A549 (cell line): Measurements from ENCODE around the gene NGEF. TPM values are rescaled to one million over a fixed set of nuclear protein-coding genes. Genes with fewer than 3 reads are reported as not detected.

Experiments
- ATAC-seq, 2 experiments: fragments of 200-7000 bp in 1 of 2; fragments of >200 bp in 1 of 2; cut with Nextera tagmentation in 1 of 2; cut with Tn5 transposase in 1 of 2; 3 replicates each; pipeline versions ENCODE4 v1.8.0 to v1.9.1; 2018 to 2020; ENCODE audit warnings: mild to moderate bottlenecking in 1 of 2, moderate library complexity in 1 of 2
- CTCF ChIA-PET: fragments of 300-600 bp; sonication (Branson Sonifier 250); formaldehyde crosslinking; extraction: SDS; loops from one replicate; lab custom pipeline; 2021; ENCODE audit warnings: antibody characterized with exemption, inconsistent platforms; lab: Yijun Ruan, JAX
- POLR2A ChIA-PET: fragments of 350-600 bp; formaldehyde crosslinking; extraction: SDS; loops from one replicate; lab custom pipeline; 2021; ENCODE audit warnings: antibody characterized with exemption, inconsistent platforms; lab: Yijun Ruan, JAX
- DNase-seq, 2 experiments: peaks; one replicate each; pipeline versions ENCODE4 v3.0.0 to v3.0.0-alpha.2; 2011 to 2016; ENCODE audit warnings: low read depth in 1 of 2, low spot score in 1 of 2
- FAIRE-seq: peaks from 2 replicates; lab custom pipeline; 2011; peaks lifted over from hg19 to GRCh38; lab: Jason Lieb, UNC
- H3K27ac ChIP-seq, 2 experiments: fragments of >200 bp; sonication (Bioruptor Twin); formaldehyde crosslinking; 3 replicates each; pipeline ENCODE4 v1.5.1; 2016 to 2017
- H3K4me1 ChIP-seq: fragments of >200 bp; sonication (Bioruptor Twin); formaldehyde crosslinking; 3 replicates; pipeline ENCODE4 v1.6.1; 2016
- H3K4me2 ChIP-seq: fragments of >200 bp; sonication (Bioruptor Twin); formaldehyde crosslinking; 3 replicates; pipeline ENCODE4 v1.6.1; 2016
- H3K4me3 ChIP-seq: fragments of >200 bp; sonication (Bioruptor Twin); formaldehyde crosslinking; 3 replicates; pipeline ENCODE4 v1.5.1; 2016
- H3K9me3 ChIP-seq: fragments of >200 bp; sonication (Bioruptor Twin); formaldehyde crosslinking; 3 replicates; pipeline ENCODE4 v1.6.1; 2016
- BCL3 ChIP-seq: fragments of >200 bp; sonication (Bioruptor Twin); formaldehyde crosslinking; IDR thresholded peaks from 3 replicates; pipeline ENCODE4 v1.6.1; 2016
- CBX2 ChIP-seq: fragments of 200-600 bp; sonication (generic); IDR thresholded peaks from 2 replicates; pipeline ENCODE4 v1.6.1; 2016; ENCODE audit warnings: low read depth, mild to moderate bottlenecking, borderline replicate concordance
- CBX8 ChIP-seq: fragments of 200-600 bp; sonication (generic); IDR thresholded peaks from 2 replicates; pipeline ENCODE4 v1.6.1; 2016
- CEBPB ChIP-seq, 2 experiments: fragments of >200 bp in 1 of 2; sonication (Bioruptor Twin) in 1 of 2; formaldehyde crosslinking in 1 of 2; IDR thresholded peaks; 2 replicates each; pipeline ENCODE4 v1.6.1; 2012 to 2016
- CHD4 ChIP-seq: fragments of 200-600 bp; sonication (generic); IDR thresholded peaks from 2 replicates; pipeline ENCODE4 v1.6.1; 2016; ENCODE audit warnings: antibody characterized with exemption, mild to moderate bottlenecking, borderline replicate concordance
- CTCF ChIP-seq: fragments of >200 bp; sonication (Bioruptor Twin); formaldehyde crosslinking; IDR thresholded peaks from 3 replicates; pipeline ENCODE4 v1.5.1; 2016
- EHF ChIP-seq: fragments of 250-450 bp; sonication (Bioruptor Pico); IDR thresholded peaks from 2 replicates; pipeline ENCODE4 v1.5.0; 2020; ENCODE audit warnings: mild to moderate bottlenecking
- EHMT2 ChIP-seq: fragments of 200-600 bp; sonication (generic); IDR thresholded peaks from 2 replicates; pipeline ENCODE4 v1.6.1; 2016; ENCODE audit warnings: antibody characterized with exemption, low read depth, mild to moderate bottlenecking, moderate library complexity
- ELK1 ChIP-seq: fragments of 150-350 bp; IDR thresholded peaks from 2 replicates; pipeline ENCODE4 v1.6.1; 2014; ENCODE audit warnings: low read depth, mild to moderate bottlenecking, low read length
- EP300 ChIP-seq, 2 experiments: fragments of >200 bp; sonication (Bioruptor Twin); formaldehyde crosslinking; IDR thresholded peaks; 2 replicates in 1 of 2; 3 replicates in 1 of 2; pipeline ENCODE4 v1.6.1; 2016 to 2017
- FOSB ChIP-seq: fragments of 250-450 bp; sonication (Bioruptor Pico); IDR thresholded peaks from 2 replicates; pipeline ENCODE4 v1.5.0; 2020; ENCODE audit warnings: mild to moderate bottlenecking, moderate library complexity
- FOXS1 ChIP-seq: fragments of 250-450 bp; sonication (Bioruptor Pico); IDR thresholded peaks from 2 replicates; pipeline ENCODE4 v1.5.0; 2020; ENCODE audit warnings: mild to moderate bottlenecking, moderate library complexity
- GATA3 ChIP-seq: IDR thresholded peaks from 2 replicates; pipeline ENCODE4 v1.6.1; 2012; ENCODE audit warnings: borderline replicate concordance
- HOXA7 ChIP-seq: fragments of 250-450 bp; sonication (Bioruptor Pico); IDR thresholded peaks from 2 replicates; pipeline ENCODE4 v1.5.0; 2020; ENCODE audit warnings: mild to moderate bottlenecking, moderate library complexity
- HOXB13 ChIP-seq: fragments of 250-450 bp; sonication (Bioruptor Pico); IDR thresholded peaks from 2 replicates; pipeline ENCODE4 v1.5.0; 2020; ENCODE audit warnings: low read depth, mild to moderate bottlenecking, moderate library complexity
- JUN ChIP-seq, 2 experiments: fragments of >200 bp; sonication (Bioruptor Twin); formaldehyde crosslinking; IDR thresholded peaks; 2 replicates in 1 of 2; 3 replicates in 1 of 2; pipeline ENCODE4 v1.6.1; 2016 to 2017
- JUNB ChIP-seq: fragments of >200 bp; sonication (Bioruptor Twin); formaldehyde crosslinking; IDR thresholded peaks from 2 replicates; pipeline ENCODE4 v1.6.1; 2016
- KDM1A ChIP-seq: fragments of 200-600 bp; sonication (generic); IDR thresholded peaks from 2 replicates; pipeline ENCODE4 v1.6.1; 2016; ENCODE audit warnings: low read depth, mild to moderate bottlenecking
- MAX ChIP-seq: IDR thresholded peaks from 2 replicates; pipeline ENCODE4 v1.6.1; 2012
- NFE2L2 ChIP-seq: fragments of 150-350 bp; conservative IDR thresholded peaks from 2 replicates; pipeline ENCODE4 v1.6.1; 2014; ENCODE audit warnings: low read length
- PBX3 ChIP-seq: IDR thresholded peaks from 2 replicates; pipeline ENCODE4 v1.6.1; 2012
- PHF8 ChIP-seq: fragments of 200-600 bp; sonication (generic); IDR thresholded peaks from 2 replicates; pipeline ENCODE4 v1.6.1; 2016; ENCODE audit warnings: low read depth, mild to moderate bottlenecking, antibody characterized with exemption, moderate library complexity, borderline replicate concordance
- POLR2A ChIP-seq: IDR thresholded peaks from 2 replicates; pipeline ENCODE4 v1.6.1; 2012; ENCODE audit warnings: mild to moderate bottlenecking, low read length
- RARB ChIP-seq: fragments of 250-450 bp; sonication (Bioruptor Pico); IDR thresholded peaks from 2 replicates; pipeline ENCODE4 v1.8.0; 2021; ENCODE audit warnings: mild to moderate bottlenecking, moderate library complexity
- REST ChIP-seq: fragments of 200-600 bp; sonication (generic); IDR thresholded peaks from 2 replicates; pipeline ENCODE4 v1.6.1; 2016; ENCODE audit warnings: antibody characterized with exemption, mild to moderate bottlenecking, moderate library complexity
- SREBF2 ChIP-seq: fragments of 450-650 bp; IDR thresholded peaks from 2 replicates; pipeline ENCODE4 v1.6.1; 2014; ENCODE audit warnings: mild to moderate bottlenecking, moderate library complexity
- TFCP2L1 ChIP-seq: fragments of 250-450 bp; sonication (Bioruptor Pico); IDR thresholded peaks from 2 replicates; pipeline ENCODE4 v1.5.0; 2021; ENCODE audit warnings: mild to moderate bottlenecking
- ZFP36 ChIP-seq: fragments of 450-650 bp; IDR thresholded peaks from 2 replicates; pipeline ENCODE4 v1.6.1; 2014; ENCODE audit warnings: borderline replicate concordance; ENCODE audit not compliant: partially characterized antibody
- ZNF302 ChIP-seq: fragments of 250-450 bp; sonication (Bioruptor Pico); IDR thresholded peaks from 2 replicates; pipeline ENCODE4 v1.9.0; 2021; ENCODE audit warnings: inconsistent platforms, mild to moderate bottlenecking, moderate library complexity
- ZSCAN20 ChIP-seq: fragments of 250-450 bp; sonication (Bioruptor Pico); IDR thresholded peaks from 2 replicates; pipeline ENCODE4 v1.8.0; 2022; ENCODE audit warnings: mild to moderate bottlenecking, moderate library complexity
- WGBS: methylation state at CpG from one replicate; pipeline ENCODE4 v1.1.6; 2017; ENCODE audit errors: missing lambda C conversion rate; 5-methylcytosine and 5-hydroxymethylcytosine counted together
- polyA plus RNA-seq, 4 experiments: library from polyadenylated mRNA; depleted of rRNA in 3 of 4; stranded (reverse); fragments of >200 nt; fragmentation: RNase III in 1 of 4; extraction: RNeasy Plus Mini Kit Qiagen cat#74134 plus additional on column Dnase treatment in 1 of 4; gene quantifications; 2 replicates in 3 of 4; 3 replicates in 1 of 4; pipeline ENCODE4 v1.2.3, GENCODE V29; 2011 to 2017

NGEF gene
- polyA plus RNA-seq, 2 of the 4 experiments (the other 2 are of a cell fraction) = 8.1 to 9.7 TPM

- no peak for FAIRE-seq
- 98% methylated on average over 11 of the region's 13 CpGs for WGBS
- H3K9me3 ChIP-seq = no peaks in the 10 kb centered on the region
- no peaks in the 10 kb centered on the region for H3K4me1 ChIP-seq
- no peak for DNase-seq
- H3K4me2 ChIP-seq = no peak overlapping the region
- no peak overlapping the region; a peak in 1 of 6 replicates for H3K27ac ChIP-seq
- H3K4me3 ChIP-seq = no peak overlapping the region
- TF ChIP-seq TFCP2L1 = no peak
- no peak for TF ChIP-seq PBX3
- no peak for TF ChIP-seq JUNB
- TF ChIP-seq REST = no peak
- no peak for TF ChIP-seq POLR2A
- TF ChIP-seq EHF (CRISPR knock-in tag) = no peak
- no peak for TF ChIP-seq ZSCAN20 (CRISPR knock-in tag)
- TF ChIP-seq ZNF302 (CRISPR knock-in tag) = no peak
- no peak for TF ChIP-seq EP300 (IDR thresholded peaks at IDR 0.05)
- no peak for TF ChIP-seq HOXB13 (CRISPR knock-in tag)
- TF ChIP-seq CBX2 = no peak
- TF ChIP-seq MAX = no peak
- TF ChIP-seq JUN (IDR thresholded peaks at IDR 0.05) = no peak
- TF ChIP-seq CTCF = no peak
- no peak for TF ChIP-seq RARB (CRISPR knock-in tag)
- no peak for TF ChIP-seq CHD4
- TF ChIP-seq CEBPB (IDR thresholded peaks at IDR 0.05) = no peak
- TF ChIP-seq PHF8 = no peak
- no peak for TF ChIP-seq SREBF2
- no peak for TF ChIP-seq NFE2L2
- CTCF ChIA-PET = interaction anchor here (0.8 to 2.0 kb wide), 6 partner anchors 13 to 185 kb away, joined by 3 to 4 read pairs (median 3); no protein-coding TSS in a partner anchor
- ATAC-seq = no peak
- POLR2A ChIA-PET = no interaction called here
These were observed 47.5 kb upstream of the NGEF start for GRCh38 chr2:233060501-233060979.

- Histone ChIP-seq H3K4me3 (no peak within 1 kb of the TSS), H3K27ac (peak within 1 kb of the TSS in 1 of 2 experiments; percentile 26; a peak in 1 of 6 replicates), H3K4me2 (no peak within 1 kb of the TSS), H3K9me3 (no peaks in the 10 kb centered on the region), H3K4me1 (no peaks in the 10 kb centered on the region)
- WGBS = 82% methylated on average over 20 of the region's 26 CpGs
- ATAC-seq (no peak), FAIRE-seq (no peak), DNase-seq (no peak)
- CTCF ChIA-PET = interaction anchor here (0.8 to 2.0 kb wide), 8 partner anchors 8 to 214 kb away, joined by 3 to 5 read pairs (median 4); no protein-coding TSS in a partner anchor
- POLR2A ChIA-PET = no interaction called here
- TF ChIP-seq CHD4 (no peak), TFCP2L1 (no peak), ZFP36 (no peak), FOSB (no peak), JUN (IDR thresholded peaks at IDR 0.05) (no peak), BCL3 (no peak), HOXA7 (CRISPR knock-in tag) (no peak), ELK1 (no peak), FOXS1 (no peak), CBX8 (no peak), GATA3 (no peak), EHMT2 (no peak), KDM1A (no peak)
These were observed 46.9 kb upstream of the NGEF start, which contains the start of gene INPP5D for GRCh38 chr2:233059797-233060500. Gene INPP5D, plus strand, starts transcription at chr2:233060342. Its CDS starts 137 bp downstream, at chr2:233060479.
